Activated B cell treated with CpG ODN at 0.5 μM for 24 hours (primary cell): ENCODE data around the gene PLCZ1. TPM values are rescaled to one million over a fixed set of nuclear protein-coding genes. Genes with fewer than 3 reads are reported as not detected.

Experiments
- ATAC-seq: fragments of 200-7000 bp; cut with Tn5 transposase; one replicate; pipeline ENCODE4 v1.10.0; 2021; ENCODE audit warnings: low read depth, mild to moderate bottlenecking, moderate library complexity
- CTCF ChIA-PET: fragments of 350-600 bp; sonication (Branson Sonifier 250); formaldehyde crosslinking; loops from one replicate; lab custom pipeline; 2021; ENCODE audit warnings: antibody characterized with exemption; lab: Charles Lee
- POLR2A ChIA-PET: fragments of 350-600 bp; sonication (Branson Sonifier 250); formaldehyde crosslinking; loops from one replicate; lab custom pipeline; 2021; ENCODE audit warnings: antibody characterized with exemption; lab: Charles Lee
- DNase-seq: peaks from one replicate; pipeline ENCODE4 v3.0.0; 2022
- H3K27ac Mint-ChIP-seq: one replicate; pipeline ENCODE4 v1.8.0; 2020; ENCODE audit warnings: mixed read lengths
- H3K27me3 Mint-ChIP-seq: one replicate; pipeline ENCODE4 v1.8.0; 2021; ENCODE audit warnings: mixed read lengths
- H3K36me3 Mint-ChIP-seq: one replicate; pipeline ENCODE4 v1.8.0; 2021; ENCODE audit warnings: low read depth, mixed read lengths
- H3K4me1 Mint-ChIP-seq: one replicate; pipeline ENCODE4 v1.8.0; 2021; ENCODE audit warnings: mixed read lengths
- H3K4me3 Mint-ChIP-seq: one replicate; pipeline ENCODE4 v1.8.0; 2020; ENCODE audit warnings: mild to moderate bottlenecking, mixed read lengths
- H3K9me3 Mint-ChIP-seq: one replicate; pipeline ENCODE4 v1.8.0; 2020; ENCODE audit warnings: mixed read lengths
- intact Hi-C: fragments of 100-400 bp; cut with micrococcal nuclease; formaldehyde crosslinking; loops from one replicate; pipeline ENCODE4 v1.15.1; 2024
- total RNA-seq: library from RNA; stranded (reverse); gene quantifications from 2 replicates; pipeline ENCODE4 v1.2.3, GENCODE V29; 2022
- TF ChIP-seq, protein P1 (sequence below): fragments of 200-600 bp; IDR thresholded peaks from one replicate; pipeline ENCODE4 v1.8.0; 2022; ENCODE audit warnings: antibody characterized with exemption, mild to moderate bottlenecking

The PLCZ1 gene
- total RNA-seq, 1 donor from 2014 or later: not detected

DNA sequence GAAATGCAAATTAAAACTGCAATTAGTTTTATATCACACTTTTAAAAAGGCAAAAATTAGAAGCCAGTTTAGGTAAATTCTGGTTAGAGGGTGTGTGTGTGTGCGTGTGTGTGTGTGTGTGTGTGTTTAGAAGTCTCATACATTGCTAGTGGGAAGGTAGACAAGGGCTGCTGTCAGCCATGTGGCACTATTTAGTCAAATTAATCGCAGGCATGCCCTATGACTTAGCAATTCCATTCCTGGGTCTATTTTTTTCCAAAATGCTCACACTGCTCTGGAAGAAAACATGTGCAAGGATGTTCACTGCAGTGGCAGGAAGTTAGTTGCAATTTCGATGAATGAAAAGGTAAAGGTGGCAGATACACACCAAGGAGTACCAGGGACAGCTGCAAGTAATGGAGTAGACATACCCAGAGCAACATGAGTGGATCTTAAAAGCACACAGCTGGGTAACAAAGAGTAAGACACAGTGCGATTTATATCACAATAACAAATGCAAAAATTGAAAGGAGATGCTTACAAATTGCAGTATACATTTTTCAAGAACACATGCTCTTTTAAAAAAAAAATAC, 11.7 kb upstream of the PLCZ1 start:
- DNase-seq (no peak), ATAC-seq (no peak)
- no peaks in the 10 kb centered on the region for H3K4me1 Mint-ChIP-seq
- H3K36me3 Mint-ChIP-seq: no peaks in the 10 kb centered on the region
- H3K9me3 Mint-ChIP-seq: peaks cover 4% of the 10 kb centered on the region
- ChIA-PET CTCF (no interaction called here), POLR2A (no interaction called here)
- intact Hi-C loops: no loop called here
- no peak overlapping the region for H3K27ac Mint-ChIP-seq
- H3K4me3 Mint-ChIP-seq: no peak overlapping the region
- H3K27me3 Mint-ChIP-seq: no peaks in the 10 kb centered on the region
- TF ChIP-seq, protein P1, sequence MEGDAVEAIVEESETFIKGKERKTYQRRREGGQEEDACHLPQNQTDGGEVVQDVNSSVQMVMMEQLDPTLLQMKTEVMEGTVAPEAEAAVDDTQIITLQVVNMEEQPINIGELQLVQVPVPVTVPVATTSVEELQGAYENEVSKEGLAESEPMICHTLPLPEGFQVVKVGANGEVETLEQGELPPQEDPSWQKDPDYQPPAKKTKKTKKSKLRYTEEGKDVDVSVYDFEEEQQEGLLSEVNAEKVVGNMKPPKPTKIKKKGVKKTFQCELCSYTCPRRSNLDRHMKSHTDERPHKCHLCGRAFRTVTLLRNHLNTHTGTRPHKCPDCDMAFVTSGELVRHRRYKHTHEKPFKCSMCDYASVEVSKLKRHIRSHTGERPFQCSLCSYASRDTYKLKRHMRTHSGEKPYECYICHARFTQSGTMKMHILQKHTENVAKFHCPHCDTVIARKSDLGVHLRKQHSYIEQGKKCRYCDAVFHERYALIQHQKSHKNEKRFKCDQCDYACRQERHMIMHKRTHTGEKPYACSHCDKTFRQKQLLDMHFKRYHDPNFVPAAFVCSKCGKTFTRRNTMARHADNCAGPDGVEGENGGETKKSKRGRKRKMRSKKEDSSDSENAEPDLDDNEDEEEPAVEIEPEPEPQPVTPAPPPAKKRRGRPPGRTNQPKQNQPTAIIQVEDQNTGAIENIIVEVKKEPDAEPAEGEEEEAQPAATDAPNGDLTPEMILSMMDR: no peak

- intact Hi-C loops: no loop called here
- ATAC-seq (no peak), DNase-seq (no peak)
- TF ChIP-seq, protein P1: no peak
- ChIA-PET CTCF (no interaction called here), POLR2A (no interaction called here)
- no peak overlapping the region for H3K27ac Mint-ChIP-seq
- H3K36me3 Mint-ChIP-seq: no peaks in the 10 kb centered on the region
- H3K4me3 Mint-ChIP-seq: no peak overlapping the region
- peaks cover 2% of the 10 kb centered on the region for H3K9me3 Mint-ChIP-seq
- H3K27me3 Mint-ChIP-seq: no peaks in the 10 kb centered on the region
- H3K4me1 Mint-ChIP-seq: no peaks in the 10 kb centered on the region
Measured at GRCh38 chr12:18747895-18748294, 10.1 kb upstream of the PLCZ1 start.

DNA sequence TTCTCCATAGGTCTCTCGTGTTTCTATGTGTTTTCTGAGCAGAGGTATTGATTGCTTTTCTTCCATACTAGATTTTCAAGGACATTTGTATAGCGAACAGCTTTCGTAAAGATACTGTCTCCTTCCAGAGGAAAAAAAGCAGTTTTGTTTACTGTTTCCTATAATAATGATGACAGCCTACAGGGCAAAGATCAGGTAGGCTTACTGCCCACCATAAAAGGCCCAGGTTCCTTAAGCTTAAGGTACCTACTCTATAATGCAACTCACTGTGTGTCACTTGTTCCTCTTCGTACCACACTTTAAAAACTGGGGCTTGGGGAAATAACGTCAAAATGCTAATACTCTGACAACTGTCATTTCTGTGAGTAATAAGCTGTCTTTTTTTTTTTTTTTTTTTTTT, 6.7 kb downstream of the PLCZ1 start:
- H3K4me1 Mint-ChIP-seq: no peaks in the 10 kb centered on the region
- H3K9me3 Mint-ChIP-seq: peaks cover 5% of the 10 kb centered on the region
- CTCF ChIA-PET: no interaction called here
- no peak overlapping the region for H3K4me3 Mint-ChIP-seq
- intact Hi-C loops: no loop called here
- no peak for ATAC-seq
- H3K36me3 Mint-ChIP-seq: no peaks in the 10 kb centered on the region
- H3K27me3 Mint-ChIP-seq: no peaks in the 10 kb centered on the region
- TF ChIP-seq, protein P1: no peak
- DNase-seq: no peak
- no peak overlapping the region for H3K27ac Mint-ChIP-seq
- POLR2A ChIA-PET: no interaction called here

DNA sequence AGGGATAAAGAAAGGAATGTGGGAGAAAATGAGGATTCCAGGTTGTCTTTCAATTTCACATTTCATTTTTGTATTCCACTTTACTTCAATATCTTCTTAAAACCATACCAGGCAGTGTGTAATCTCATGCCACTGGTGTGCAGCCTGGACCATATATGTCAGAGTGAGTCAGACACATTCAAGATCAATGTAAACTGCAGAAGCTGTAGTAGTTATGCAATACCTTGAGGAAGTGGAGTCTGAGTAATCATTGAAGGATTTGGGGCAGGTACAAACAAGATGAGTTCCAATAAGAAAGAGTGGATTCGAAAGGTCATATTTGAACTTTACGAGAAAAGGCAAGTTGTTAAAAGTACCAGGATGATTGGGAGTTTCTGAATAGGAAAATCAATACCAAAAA, 14.1 kb downstream of the PLCZ1 start:
- ATAC-seq (no peak), DNase-seq (no peak)
- H3K9me3 Mint-ChIP-seq: no peaks in the 10 kb centered on the region
- intact Hi-C loops: no loop called here
- TF ChIP-seq, protein P1: no peak
- H3K27ac Mint-ChIP-seq: no peak overlapping the region
- ChIA-PET CTCF (no interaction called here), POLR2A (no interaction called here)
- H3K4me3 Mint-ChIP-seq: no peak overlapping the region
- H3K4me1 Mint-ChIP-seq: no peaks in the 10 kb centered on the region
- no peaks in the 10 kb centered on the region for H3K36me3 Mint-ChIP-seq
- no peaks in the 10 kb centered on the region for H3K27me3 Mint-ChIP-seq

- no peak overlapping the region for H3K27ac Mint-ChIP-seq
- no peak for ATAC-seq
- TF ChIP-seq, protein P1: no peak
- peaks cover 3% of the 10 kb centered on the region for H3K9me3 Mint-ChIP-seq
- H3K27me3 Mint-ChIP-seq: no peaks in the 10 kb centered on the region
- H3K4me3 Mint-ChIP-seq: no peak overlapping the region
- ChIA-PET POLR2A (no interaction called here), CTCF (no interaction called here)
- intact Hi-C loops: no loop called here
- no peak for DNase-seq
- no peaks in the 10 kb centered on the region for H3K36me3 Mint-ChIP-seq
- H3K4me1 Mint-ChIP-seq: no peaks in the 10 kb centered on the region
Measured at GRCh38 chr12:18721452-18721851, 16.4 kb downstream of the PLCZ1 start.
